HepG2 (cell line): ENCODE data around the gene FBXO9. TPM values are rescaled to one million over a fixed set of nuclear protein-coding genes. Genes with fewer than 3 reads are reported as not detected.
A peak's percentile ranks its signal among the peaks of the same experiment; 100 is the strongest.

ENCODE experiments used
- ATF4 ChIP-seq, 2 experiments: fragments of 450-650 bp in 1 of 2; sonication (generic) in 1 of 2; formaldehyde crosslinking; IDR thresholded peaks; 2 replicates each; pipeline versions ENCODE4 v1.5.0 to v1.8.0; 2020 to 2022; ENCODE audit warnings: mild to moderate bottlenecking in 1 of 2, missing genetic modification reagents in 1 of 2
- BATF2 ChIP-seq: sonication (generic); formaldehyde crosslinking; IDR thresholded peaks from 2 replicates; pipeline ENCODE4 v1.8.0; 2022; ENCODE audit warnings: mild to moderate bottlenecking, missing genetic modification reagents, moderate library complexity
- HIC2 ChIP-seq: sonication (generic); formaldehyde crosslinking; IDR thresholded peaks from 2 replicates; pipeline ENCODE4 v1.9.0; 2022; ENCODE audit warnings: low read depth, missing genetic modification reagents
- HNF4A ChIP-seq: sonication (generic); formaldehyde crosslinking; IDR thresholded peaks from 2 replicates; pipeline ENCODE4 v1.4.0; 2020; ENCODE audit warnings: missing genetic modification reagents
- MIER2 ChIP-seq: IDR thresholded peaks from 2 replicates; pipeline ENCODE4 v1.6.1; 2016; ENCODE audit warnings: missing biosample characterization, missing genetic modification reagents
- MTERF4 ChIP-seq: sonication (generic); formaldehyde crosslinking; IDR thresholded peaks from 2 replicates; pipeline ENCODE4 v1.8.0; 2023; ENCODE audit warnings: mild to moderate bottlenecking, missing genetic modification reagents
- MYC ChIP-seq: sonication (generic); formaldehyde crosslinking; IDR thresholded peaks from 2 replicates; pipeline ENCODE4 v1.9.0; 2021; ENCODE audit warnings: missing genetic modification reagents, borderline replicate concordance
- POLR2AphosphoS5 ChIP-seq: IDR thresholded peaks from 2 replicates; pipeline ENCODE4 v1.6.1; 2012; ENCODE audit warnings: low read depth, low read length
- TCF7 ChIP-seq: sonication (generic); IDR thresholded peaks from 2 replicates; pipeline ENCODE4 v1.6.1; 2016; ENCODE audit warnings: antibody characterized with exemption, low read depth
- THYN1 ChIP-seq: sonication (generic); formaldehyde crosslinking; IDR thresholded peaks from 2 replicates; pipeline ENCODE4 v1.8.1; 2023; ENCODE audit warnings: low read depth, mild to moderate bottlenecking, moderate library complexity, missing genetic modification reagents, borderline replicate concordance
- USF2 ChIP-seq, 2 experiments: sonication (generic) in 1 of 2; formaldehyde crosslinking in 1 of 2; IDR thresholded peaks; 2 replicates each; pipeline versions ENCODE4 v1.5.1 to v1.6.1; 2011 to 2020; ENCODE audit warnings: borderline replicate concordance in 1 of 2, low read depth in 1 of 2, low read length in 1 of 2, mild to moderate bottlenecking in 1 of 2, missing genetic modification reagents in 1 of 2, moderate library complexity in 1 of 2
- YY1 ChIP-seq: IDR thresholded peaks from 2 replicates; pipeline ENCODE4 v1.6.1; 2011; ENCODE audit warnings: low read length, low read depth, moderate library complexity, mild to moderate bottlenecking; ENCODE audit not compliant: insufficient read depth, insufficient replicate concordance
- ZBTB39 ChIP-seq: sonication (generic); formaldehyde crosslinking; IDR thresholded peaks from 2 replicates; pipeline ENCODE4 v1.5.0; 2020; ENCODE audit warnings: missing genetic modification reagents
- ZNF232 ChIP-seq: sonication (generic); formaldehyde crosslinking; IDR thresholded peaks from 2 replicates; pipeline ENCODE4 v1.4.0; 2020; ENCODE audit warnings: missing genetic modification reagents, borderline replicate concordance
- ZNF382 ChIP-seq: sonication (generic); formaldehyde crosslinking; IDR thresholded peaks from 2 replicates; pipeline ENCODE4 v1.5.0; 2020; ENCODE audit warnings: missing genetic modification reagents, mild to moderate bottlenecking, borderline replicate concordance
- ZNF446 ChIP-seq: sonication (generic); formaldehyde crosslinking; IDR thresholded peaks from 2 replicates; pipeline ENCODE4 v1.5.0; 2020; ENCODE audit warnings: mild to moderate bottlenecking, missing genetic modification reagents
- ZNF567 ChIP-seq: sonication (generic); formaldehyde crosslinking; IDR thresholded peaks from 2 replicates; pipeline ENCODE4 v1.8.1; 2023; ENCODE audit warnings: mild to moderate bottlenecking, missing genetic modification reagents, borderline replicate concordance
- ZNF747 ChIP-seq: sonication (generic); formaldehyde crosslinking; IDR thresholded peaks from 2 replicates; pipeline ENCODE4 v1.8.1; 2023; ENCODE audit warnings: missing genetic modification reagents, mild to moderate bottlenecking, borderline replicate concordance
- polyA plus RNA-seq, 8 experiments: library from polyadenylated mRNA; depleted of rRNA in 3 of 8; stranded (reverse) in 7 of 8; unstranded in 1 of 8; fragments of >200 nt; fragmentation: Illumina TruSeq in 4 of 8; extraction: Trizol in 4 of 8; gene quantifications; 2 replicates each; pipeline versions ENCODE4 v1.2.1 to v1.2.3, GENCODE V29; 2011 to 2016; ENCODE audit warnings: low read depth in 4 of 8, missing spikeins in 1 of 8, mixed read lengths in 1 of 8; ENCODE audit not compliant: insufficient read depth in 1 of 8
- total RNA-seq, 5 experiments: library from RNA; depleted of rRNA; stranded (reverse); fragments of >200 nt; fragmentation: Illumina TruSeq; extraction: Trizol; gene quantifications; 2 replicates each; pipeline ENCODE4 v1.2.3, GENCODE V29; 2016; ENCODE audit warnings: low read depth in 1 of 5

The FBXO9 gene
- total and polyA plus RNA-seq, 2 of the 13 experiments (the other 11 are each of a cell fraction or from before 2014, with no cell fraction given), result 64.3 to 98.4 TPM

GRCh38 chr6:53134601-53135235 lies 69.5 kb downstream of the FBXO9 start (continued):
- TF ChIP-seq MTERF4 (CRISPR knock-in tag) (no peak), USF2 (IDR thresholded peaks at IDR 0.05; ENCODE audit: low read depth, low read length) (no peak; the same call in 1 of the 2 replicates), USF2 (CRISPR knock-in tag; IDR thresholded peaks at IDR 0.05; ENCODE audit: borderline replicate concordance) (no peak; the same call in 1 of the 2 replicates), YY1 (no peak), HIC2 (CRISPR knock-in tag) (no peak), ZNF382 (no peak), ZNF232 (CRISPR knock-in tag) (no peak), ZNF446 (CRISPR knock-in tag) (no peak), ZBTB39 (CRISPR knock-in tag) (peak; percentile 71; the same call in 1 of the 2 replicates), ZNF567 (no peak), POLR2AphosphoS5 (no peak), BATF2 (no peak), ATF4 (CRISPR knock-in tag; IDR thresholded peaks at IDR 0.05) (peak in 1 of 2 experiments; percentile 76; a peak in 2 of 4 replicates), THYN1 (CRISPR knock-in tag) (no peak), MIER2 (CRISPR knock-in tag) (peak; percentile 74), ZNF747 (CRISPR knock-in tag) (no peak), MYC (CRISPR knock-in tag) (no peak), HNF4A (CRISPR knock-in tag) (peak; percentile 92), TCF7 (peak; percentile 99)
